Cardiac fibroblast (primary cell): ENCODE measurements around the gene ATP1A3.

ENCODE experiments used
- DNase-seq, 2 donors: peaks; one replicate each; pipeline versions ENCODE4 v3.0.0 to v3.0.0-alpha.2; 2010; ENCODE audit warnings: low read depth in 2 of 2
- H3K4me3 ChIP-seq, 2 donors: replicated peaks in 1 of 2; 1 replicate in 1 of 2; 2 replicates in 1 of 2; pipeline ENCODE4 v1.5.1; 2011; ENCODE audit warnings: low read depth in 2 of 2, low read length in 2 of 2, mild to moderate bottlenecking in 2 of 2, moderate library complexity in 1 of 2
- TF ChIP-seq, protein P1 (sequence below): IDR thresholded peaks from one replicate; pipeline ENCODE4 v1.5.1; 2011; ENCODE audit warnings: low read depth, mild to moderate bottlenecking, low read length, inconsistent platforms

The ATP1A3 gene

DNA sequence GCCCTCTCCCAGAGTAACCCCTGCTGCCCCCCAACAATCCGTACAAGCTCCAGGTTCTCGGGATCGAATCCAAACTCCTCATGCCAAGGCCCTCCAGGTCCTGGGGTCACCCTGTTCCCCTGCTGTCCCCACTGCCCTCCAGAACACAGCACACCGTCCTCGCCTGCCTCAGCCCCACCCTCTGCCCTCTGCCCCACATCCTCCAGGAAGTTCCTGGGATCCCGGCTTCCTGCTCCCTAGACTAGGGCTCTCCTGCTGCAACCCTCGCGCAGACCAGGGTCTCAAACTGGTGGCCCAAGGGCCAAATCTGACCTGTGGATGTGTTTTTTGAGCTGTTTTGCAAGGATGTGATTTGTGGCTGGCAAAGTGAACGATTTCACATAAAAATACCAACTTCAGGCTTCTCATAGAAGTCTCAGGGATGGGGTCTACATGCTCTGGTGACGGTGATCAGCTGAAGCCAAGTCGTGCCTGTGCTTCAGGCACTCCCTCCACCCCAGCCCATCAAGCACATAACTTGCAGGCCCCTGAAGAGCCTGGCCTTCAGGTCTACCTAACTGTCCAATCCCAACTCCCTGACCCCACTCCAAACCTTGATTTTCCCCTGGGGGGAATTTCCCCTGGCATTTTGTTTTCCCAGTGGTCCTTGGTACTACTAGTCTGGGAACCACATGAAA, 36.7 kb downstream of the ATP1A3 start:
- TF ChIP-seq, protein P1, sequence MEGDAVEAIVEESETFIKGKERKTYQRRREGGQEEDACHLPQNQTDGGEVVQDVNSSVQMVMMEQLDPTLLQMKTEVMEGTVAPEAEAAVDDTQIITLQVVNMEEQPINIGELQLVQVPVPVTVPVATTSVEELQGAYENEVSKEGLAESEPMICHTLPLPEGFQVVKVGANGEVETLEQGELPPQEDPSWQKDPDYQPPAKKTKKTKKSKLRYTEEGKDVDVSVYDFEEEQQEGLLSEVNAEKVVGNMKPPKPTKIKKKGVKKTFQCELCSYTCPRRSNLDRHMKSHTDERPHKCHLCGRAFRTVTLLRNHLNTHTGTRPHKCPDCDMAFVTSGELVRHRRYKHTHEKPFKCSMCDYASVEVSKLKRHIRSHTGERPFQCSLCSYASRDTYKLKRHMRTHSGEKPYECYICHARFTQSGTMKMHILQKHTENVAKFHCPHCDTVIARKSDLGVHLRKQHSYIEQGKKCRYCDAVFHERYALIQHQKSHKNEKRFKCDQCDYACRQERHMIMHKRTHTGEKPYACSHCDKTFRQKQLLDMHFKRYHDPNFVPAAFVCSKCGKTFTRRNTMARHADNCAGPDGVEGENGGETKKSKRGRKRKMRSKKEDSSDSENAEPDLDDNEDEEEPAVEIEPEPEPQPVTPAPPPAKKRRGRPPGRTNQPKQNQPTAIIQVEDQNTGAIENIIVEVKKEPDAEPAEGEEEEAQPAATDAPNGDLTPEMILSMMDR = no peak
- peak overlapping the region in 1 of 2 donors; percentile 96 for H3K4me3 ChIP-seq
- DNase-seq = no peak

DNA sequence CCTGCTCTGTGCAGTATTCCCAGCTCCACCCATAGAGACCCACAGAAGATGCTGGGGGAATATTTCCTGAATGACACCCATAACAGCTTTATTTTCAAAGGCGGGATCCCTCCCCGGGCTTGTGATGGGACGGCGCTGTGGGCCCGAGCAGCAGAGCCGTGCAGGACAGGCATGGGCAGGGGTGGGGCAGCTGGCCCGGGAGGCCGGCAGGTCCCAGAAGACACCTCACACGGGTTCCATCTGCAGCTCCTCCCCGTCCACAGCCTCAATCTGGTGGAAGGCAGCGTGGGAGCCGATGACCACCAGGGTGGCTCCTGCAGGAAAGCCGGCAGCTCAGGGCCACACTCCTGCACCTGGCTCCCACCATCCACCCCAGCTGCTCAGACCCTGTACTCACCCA, 37.4 kb downstream of the ATP1A3 start:
- H3K4me3 ChIP-seq = no peak overlapping the region
- TF ChIP-seq, protein P1 = no peak
- no peak for DNase-seq

DNA sequence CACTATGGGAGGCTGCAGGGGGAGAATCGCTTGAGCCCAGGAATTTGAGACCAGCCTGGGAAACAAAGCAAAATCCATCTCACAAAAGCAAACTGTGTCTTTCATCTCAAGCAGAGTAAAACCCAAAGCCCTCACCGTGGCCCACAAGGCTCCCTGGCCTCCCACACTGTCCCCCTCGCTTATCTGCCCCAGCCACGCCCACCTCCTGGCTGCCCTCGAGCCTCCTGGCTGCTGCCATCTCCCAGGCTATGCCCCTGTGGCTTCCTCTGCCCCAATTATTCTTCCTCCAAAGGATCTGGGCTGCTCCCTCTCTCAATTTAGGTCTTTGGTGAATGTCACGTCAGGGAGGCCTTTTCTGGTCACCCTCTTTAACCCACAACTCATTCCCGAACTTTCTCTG, 38.5 kb downstream of the ATP1A3 start:
- TF ChIP-seq, protein P1 = no peak
- DNase-seq = no peak

DNA sequence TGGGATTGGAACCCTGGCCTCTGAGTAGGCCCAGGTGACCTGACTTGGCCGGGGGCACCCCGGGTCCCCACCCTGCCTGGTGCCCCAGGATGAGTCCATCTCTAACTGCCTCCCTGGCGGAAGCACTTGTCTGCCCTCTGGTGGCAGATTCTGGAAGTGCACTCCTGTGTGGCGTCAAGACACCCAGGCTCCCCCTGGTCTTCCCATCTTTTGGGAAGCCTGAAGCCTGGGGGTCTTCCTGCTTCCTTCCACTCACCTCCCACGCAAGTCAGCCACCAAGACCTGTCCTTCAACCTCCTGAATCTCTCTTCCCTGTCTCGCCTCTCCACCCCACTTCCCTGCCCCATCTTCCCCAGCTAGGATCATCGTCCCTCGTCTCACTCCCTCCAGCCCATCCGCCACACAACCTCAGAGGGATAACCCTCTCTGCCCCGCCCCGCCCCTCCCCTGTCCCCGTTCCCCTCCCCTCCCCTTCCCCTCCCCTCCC, 42.3 kb downstream of the ATP1A3 start:
- no peak overlapping the region for H3K4me3 ChIP-seq
- TF ChIP-seq, protein P1 = peak; percentile 99
- peak; percentile 72 to 77 for DNase-seq

More for the DNA sequence above, 38.5 kb downstream of the ATP1A3 start:
- H3K4me3 ChIP-seq = no peak overlapping the region

DNA sequence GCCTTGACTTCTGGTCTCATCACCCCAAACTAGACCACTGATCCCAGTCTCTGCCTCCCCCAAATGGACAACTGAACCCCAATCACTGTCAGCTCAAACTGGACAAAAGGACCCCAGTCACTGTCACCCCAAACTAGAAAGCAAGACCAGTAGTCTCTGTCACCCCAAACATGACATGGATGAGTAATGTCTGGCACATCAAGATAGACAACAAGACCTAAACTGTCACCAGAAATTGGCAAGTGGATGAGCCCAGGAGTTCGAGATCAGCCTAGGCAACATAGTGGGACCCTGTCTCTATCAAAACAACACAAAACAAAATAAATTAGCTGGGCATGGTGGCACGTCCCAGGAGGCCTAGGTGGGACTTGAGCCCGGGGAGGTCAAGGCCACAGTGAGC, 46.9 kb downstream of the ATP1A3 start:
- no peak for DNase-seq
- no peak overlapping the region for H3K4me3 ChIP-seq
- TF ChIP-seq, protein P1 = no peak

DNA sequence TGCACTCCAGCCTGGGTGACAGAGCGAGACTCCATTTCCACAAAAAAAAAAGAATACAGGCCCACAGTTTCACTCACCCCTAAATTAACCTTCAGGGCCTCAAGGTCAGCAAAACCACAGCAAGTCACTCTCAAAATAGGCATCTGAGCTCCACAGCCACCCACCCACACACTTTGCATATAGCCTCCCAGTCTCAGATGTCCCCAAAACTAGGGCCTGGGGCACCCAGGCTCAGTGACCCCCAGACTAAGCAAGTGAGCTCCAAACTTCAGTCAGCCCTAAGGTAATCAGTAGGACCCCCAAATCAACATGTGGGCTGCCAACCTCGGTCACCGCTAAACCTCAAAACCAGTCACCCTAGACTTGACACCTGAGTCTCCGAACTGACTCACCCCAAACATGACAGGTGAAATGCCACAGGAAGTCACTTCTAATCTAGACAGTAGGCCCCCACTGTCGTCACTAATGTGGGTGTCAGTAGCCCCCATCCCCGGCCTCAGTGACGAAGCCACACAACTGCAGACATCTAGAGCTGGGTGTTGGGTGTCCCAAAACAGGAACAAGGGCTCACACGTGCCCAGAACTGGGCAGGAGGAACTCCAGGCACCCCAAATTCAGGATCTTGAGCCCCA, 48.8 kb downstream of the ATP1A3 start:
- TF ChIP-seq, protein P1 = no peak
- H3K4me3 ChIP-seq = no peak overlapping the region
- no peak for DNase-seq
